Mesendoderm (in vitro differentiated cells): ENCODE data around the gene RALGAPB.
A peak's percentile ranks its signal among the peaks of the same experiment; 100 is the strongest.

Experiments used
- DNase-seq: peaks from one replicate; pipeline ENCODE4 v3.0.0; 2013
- H2AK5ac ChIP-seq: 2 replicates; pipeline ENCODE4 v1.6.1; 2013; ENCODE audit warnings: low read length, inconsistent platforms
- H2BK120ac ChIP-seq: 2 replicates; pipeline ENCODE4 v1.6.1; 2013; ENCODE audit warnings: low read depth, mild to moderate bottlenecking, low read length, moderate library complexity, mixed read lengths
- H2BK15ac ChIP-seq: replicated peaks from 2 replicates; pipeline ENCODE4 v1.6.1; 2013; ENCODE audit warnings: low read depth, mild to moderate bottlenecking, moderate library complexity
- H2BK5ac ChIP-seq: 2 replicates; pipeline ENCODE4 v1.6.1; 2013; ENCODE audit warnings: low read length, inconsistent platforms
- H3K18ac ChIP-seq: 2 replicates; pipeline ENCODE4 v1.6.1; 2013; ENCODE audit warnings: mild to moderate bottlenecking, low read length, mixed read lengths
- H3K23ac ChIP-seq: one replicate; pipeline ENCODE4 v1.6.1; 2013; ENCODE audit warnings: low read length
- H3K27ac ChIP-seq: 2 replicates; pipeline ENCODE4 v1.5.1; 2013; ENCODE audit warnings: low read depth, mild to moderate bottlenecking, inconsistent platforms, low read length, moderate library complexity
- H3K27me3 ChIP-seq: 2 replicates; pipeline ENCODE4 v1.6.1; 2013; ENCODE audit warnings: low read length, control low read depth, mild to moderate bottlenecking, inconsistent platforms; ENCODE audit not compliant: insufficient read depth, poor library complexity
- H3K36me3 ChIP-seq: 2 replicates; pipeline ENCODE4 v1.6.1; 2013; ENCODE audit warnings: low read length, inconsistent platforms; ENCODE audit not compliant: control insufficient read depth, insufficient read depth
- H3K4ac ChIP-seq: one replicate; pipeline ENCODE4 v1.6.1; 2013; ENCODE audit warnings: low read depth, mild to moderate bottlenecking, low read length, moderate library complexity
- H3K4me1 ChIP-seq: 2 replicates; pipeline ENCODE4 v1.6.1; 2013; ENCODE audit warnings: low read depth, low read length, inconsistent platforms; ENCODE audit not compliant: control insufficient read depth
- H3K4me2 ChIP-seq: 2 replicates; pipeline ENCODE4 v1.6.1; 2013; ENCODE audit warnings: low read length
- H3K4me3 ChIP-seq: 2 replicates; pipeline ENCODE4 v1.5.1; 2013; ENCODE audit warnings: mild to moderate bottlenecking, low read length
- H3K56ac ChIP-seq: one replicate; pipeline ENCODE4 v1.6.1; 2013; ENCODE audit warnings: low read length
- H3K79me1 ChIP-seq: 2 replicates; pipeline ENCODE4 v1.6.1; 2013; ENCODE audit warnings: low read length, inconsistent platforms
- H3K79me2 ChIP-seq: 2 replicates; pipeline ENCODE4 v1.6.1; 2013; ENCODE audit warnings: mild to moderate bottlenecking, low read length; ENCODE audit not compliant: control insufficient read depth, insufficient read depth
- H3K9ac ChIP-seq: 2 replicates; pipeline ENCODE4 v1.6.1; 2013; ENCODE audit warnings: low read length, inconsistent platforms
- H4K5ac ChIP-seq: one replicate; pipeline ENCODE4 v1.6.1; 2013; ENCODE audit warnings: low read length
- H4K8ac ChIP-seq: one replicate; pipeline ENCODE4 v1.6.1; 2013; ENCODE audit warnings: low read depth, mild to moderate bottlenecking, control low read depth, low read length, moderate library complexity
- WGBS: extraction: QIAGEN DNeasy Blood & Tissue Kit; methylation state at CpG from one replicate; pipeline ENCODE4 v1.1.7; 2013; ENCODE audit warnings: low lambda C conversion rate, missing lambda C conversion rate; ENCODE audit not compliant: insufficient coverage; ENCODE audit errors: extremely low coverage; 5-methylcytosine and 5-hydroxymethylcytosine counted together

The RALGAPB gene

DNA sequence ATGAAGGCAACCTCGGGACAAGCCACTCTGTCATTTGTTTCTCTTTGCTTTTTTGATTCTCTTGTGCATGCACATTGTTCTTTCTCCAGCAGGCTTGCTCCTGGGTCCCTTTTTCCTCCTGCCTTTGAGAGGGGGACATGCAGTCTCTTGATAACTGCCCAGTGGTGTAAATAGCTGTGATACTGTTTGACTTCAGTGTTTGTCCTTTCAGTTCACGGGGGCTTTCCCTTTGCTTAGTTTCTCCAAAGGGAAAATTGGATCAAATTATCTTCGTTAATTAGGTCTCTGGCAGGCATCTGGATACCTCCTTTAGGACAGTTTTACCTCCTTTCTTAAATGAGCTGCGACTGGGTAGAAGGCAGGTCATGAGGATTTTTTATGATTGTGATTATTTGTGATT is 41.5 kb downstream of the RALGAPB start:
- Histone ChIP-seq H3K4ac (no peak overlapping the region), H3K56ac (no peak overlapping the region), H3K4me2 (no peak overlapping the region), H3K4me1 (no peaks in the 10 kb centered on the region), H2BK5ac (no peak overlapping the region), H4K5ac (no peak overlapping the region), H3K9ac (no peak overlapping the region), H3K36me3 (peaks cover 3% of the 10 kb centered on the region), H3K79me1 (no peaks in the 10 kb centered on the region), H3K27me3 (no peaks in the 10 kb centered on the region), H2AK5ac (no peak overlapping the region), H2BK120ac (no peak overlapping the region), H3K18ac (no peak overlapping the region), H4K8ac (no peak overlapping the region), H3K79me2 (no peaks in the 10 kb centered on the region), H3K23ac (no peak overlapping the region), H3K4me3 (no peak overlapping the region), H3K27ac (no peak overlapping the region), H2BK15ac (no peak overlapping the region)
- no peak for DNase-seq
- no CpG with 5 or more reads among the region's 4 CpGs for WGBS

DNA sequence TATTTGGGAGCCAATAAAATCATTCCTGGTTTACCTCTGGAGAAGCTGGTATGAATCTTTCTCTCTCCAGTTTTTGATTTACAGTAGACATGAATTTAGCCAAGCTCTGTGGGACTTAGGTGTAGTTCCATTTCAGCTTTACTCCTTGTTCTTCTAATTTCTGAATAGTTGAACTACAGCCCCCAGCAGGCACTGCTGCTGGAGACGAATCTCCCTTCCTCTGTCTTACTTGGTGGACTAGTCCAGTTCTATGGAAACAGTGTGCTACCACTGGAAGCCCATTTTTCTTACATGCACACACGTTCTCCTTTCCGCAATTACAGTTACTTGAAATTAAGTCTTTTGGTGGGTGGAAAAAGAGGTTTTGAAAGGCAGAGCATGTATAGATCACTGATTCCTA is 42.3 kb downstream of the RALGAPB start:
- no CpG with 5 or more reads among the region's 3 CpGs for WGBS
- no peak for DNase-seq
- no peak overlapping the region for H2BK5ac ChIP-seq
- H3K27ac ChIP-seq: no peak overlapping the region
- no peak overlapping the region for H2AK5ac ChIP-seq
- H2BK15ac ChIP-seq: no peak overlapping the region
- H3K27me3 ChIP-seq: no peaks in the 10 kb centered on the region
- no peak overlapping the region for H3K9ac ChIP-seq
- no peak overlapping the region for H4K5ac ChIP-seq
- H3K4me2 ChIP-seq: no peak overlapping the region
- no peaks in the 10 kb centered on the region for H3K4me1 ChIP-seq
- no peak overlapping the region for H3K56ac ChIP-seq
- H3K36me3 ChIP-seq: peaks cover 2% of the 10 kb centered on the region
- no peak overlapping the region for H2BK120ac ChIP-seq
- no peaks in the 10 kb centered on the region for H3K79me2 ChIP-seq
- no peak overlapping the region for H3K18ac ChIP-seq
- no peak overlapping the region for H4K8ac ChIP-seq
- no peaks in the 10 kb centered on the region for H3K79me1 ChIP-seq
- H3K4ac ChIP-seq: no peak overlapping the region
- H3K4me3 ChIP-seq: no peak overlapping the region
- no peak overlapping the region for H3K23ac ChIP-seq

DNA sequence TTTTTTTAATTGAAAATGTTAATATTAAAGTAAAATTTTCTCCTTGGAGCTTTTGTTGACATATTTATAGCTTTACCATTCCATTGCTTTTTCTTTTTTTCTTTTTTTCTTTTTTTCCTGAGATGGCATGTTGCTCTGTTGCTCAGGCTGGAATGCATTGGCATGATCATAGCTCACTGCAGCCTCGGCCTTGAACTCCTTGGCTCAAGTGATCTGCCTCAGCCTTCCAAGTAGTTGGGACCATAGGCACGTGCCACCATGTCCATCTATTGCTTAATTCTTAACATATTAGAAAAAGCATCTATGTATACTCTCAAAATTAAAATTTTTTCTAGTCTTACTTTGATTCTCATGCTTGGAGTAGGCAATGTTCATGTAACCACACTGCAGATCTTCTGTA is 43.0 kb downstream of the RALGAPB start:
- no peak overlapping the region for H3K27ac ChIP-seq
- no peak for DNase-seq
- H2BK5ac ChIP-seq: no peak overlapping the region
- H3K4me2 ChIP-seq: no peak overlapping the region
- no peaks in the 10 kb centered on the region for H3K4me1 ChIP-seq
- H3K56ac ChIP-seq: no peak overlapping the region
- H2BK15ac ChIP-seq: no peak overlapping the region
- H2AK5ac ChIP-seq: no peak overlapping the region
- H3K27me3 ChIP-seq: no peaks in the 10 kb centered on the region
- no peak overlapping the region for H3K9ac ChIP-seq
- H3K79me1 ChIP-seq: no peaks in the 10 kb centered on the region
- WGBS: no CpG with 5 or more reads among the region's 2 CpGs
- no peak overlapping the region for H3K4ac ChIP-seq
- H4K8ac ChIP-seq: no peak overlapping the region
- no peak overlapping the region for H4K5ac ChIP-seq
- no peaks in the 10 kb centered on the region for H3K79me2 ChIP-seq
- H3K36me3 ChIP-seq: peaks cover 2% of the 10 kb centered on the region
- H2BK120ac ChIP-seq: no peak overlapping the region
- H3K23ac ChIP-seq: no peak overlapping the region
- no peak overlapping the region for H3K18ac ChIP-seq
- H3K4me3 ChIP-seq: no peak overlapping the region

DNA sequence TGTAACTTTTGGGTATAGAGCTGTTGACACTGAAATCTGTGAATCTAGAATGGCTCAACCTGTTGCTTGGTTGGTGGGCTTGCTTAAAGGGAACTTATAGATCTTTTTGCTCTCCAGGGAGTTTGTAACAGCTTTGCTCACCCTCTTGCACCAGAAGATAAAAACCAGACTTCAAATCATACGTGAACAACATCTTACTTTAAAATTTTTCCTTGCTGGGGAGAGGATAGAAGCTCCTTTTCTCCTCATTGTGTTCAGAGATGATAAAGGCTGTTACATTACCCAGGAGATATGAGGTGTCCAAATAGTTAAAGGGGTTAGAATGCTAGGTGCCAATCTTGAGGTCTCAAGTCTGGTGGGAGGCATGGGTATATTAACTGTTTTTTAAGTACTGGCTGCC is 46.8 kb downstream of the RALGAPB start:
- Histone ChIP-seq H3K79me1 (no peaks in the 10 kb centered on the region), H3K56ac (no peak overlapping the region), H3K27ac (no peak overlapping the region), H3K4me1 (no peaks in the 10 kb centered on the region), H3K4ac (no peak overlapping the region), H3K27me3 (no peaks in the 10 kb centered on the region), H4K8ac (no peak overlapping the region), H3K4me3 (no peak overlapping the region), H3K36me3 (peaks cover 2% of the 10 kb centered on the region), H3K23ac (no peak overlapping the region), H3K9ac (no peak overlapping the region), H3K79me2 (no peaks in the 10 kb centered on the region), H2BK15ac (no peak overlapping the region), H2BK5ac (no peak overlapping the region), H3K4me2 (no peak overlapping the region), H4K5ac (no peak overlapping the region), H3K18ac (no peak overlapping the region), H2BK120ac (no peak overlapping the region), H2AK5ac (no peak overlapping the region)
- no peak for DNase-seq
- WGBS: no CpG with 5 or more reads among the region's 1 CpG

DNA sequence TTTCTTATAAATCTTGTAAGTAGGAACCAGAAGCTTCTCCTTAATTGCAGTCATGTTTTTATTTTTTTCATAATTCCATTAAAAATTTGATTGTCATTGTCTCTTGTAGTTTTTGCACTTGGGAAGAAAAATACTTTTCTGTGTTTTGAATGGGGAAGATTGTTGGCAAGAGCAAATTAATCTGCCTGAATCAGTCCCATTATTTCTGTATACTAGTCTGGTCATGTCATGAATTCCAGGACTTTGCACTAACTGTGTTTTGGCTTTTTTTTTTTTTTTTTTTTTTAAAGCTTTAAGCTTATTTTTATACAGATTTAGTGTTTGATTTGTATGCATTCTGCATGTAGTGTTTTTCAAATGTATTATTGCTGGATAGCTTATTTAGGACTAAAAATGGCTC is 47.6 kb downstream of the RALGAPB start:
- Histone ChIP-seq H2AK5ac (no peak overlapping the region), H3K23ac (no peak overlapping the region), H3K27ac (no peak overlapping the region), H2BK5ac (no peak overlapping the region), H3K4ac (no peak overlapping the region), H3K4me2 (no peak overlapping the region), H3K9ac (no peak overlapping the region), H4K8ac (no peak overlapping the region), H2BK120ac (no peak overlapping the region), H2BK15ac (no peak overlapping the region), H3K36me3 (peaks cover 2% of the 10 kb centered on the region), H3K79me1 (no peaks in the 10 kb centered on the region), H4K5ac (no peak overlapping the region), H3K56ac (no peak overlapping the region), H3K4me3 (no peak overlapping the region), H3K4me1 (no peaks in the 10 kb centered on the region), H3K79me2 (no peaks in the 10 kb centered on the region), H3K27me3 (no peaks in the 10 kb centered on the region), H3K18ac (no peak overlapping the region)
- no peak for DNase-seq

DNA sequence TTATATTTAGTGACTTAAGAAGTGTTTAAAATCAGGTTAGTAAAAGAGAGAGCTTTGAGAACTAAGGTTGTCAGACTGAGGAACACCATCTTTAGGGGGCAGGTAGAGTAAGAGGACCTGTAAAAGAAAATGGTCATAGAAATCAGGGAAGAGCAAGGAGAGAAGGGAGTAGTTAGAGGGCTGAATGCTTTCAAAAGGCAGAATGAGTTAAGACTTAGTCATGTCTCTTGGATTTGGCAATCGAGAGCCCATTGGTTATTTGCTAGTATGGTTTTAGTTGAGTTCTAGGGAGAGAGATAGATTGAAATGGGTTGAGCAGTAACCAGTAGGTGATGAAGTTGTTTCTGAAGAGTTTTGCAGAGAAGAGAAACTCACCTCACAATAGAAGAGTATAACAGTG is 51.1 kb downstream of the RALGAPB start:
- WGBS: no CpG with 5 or more reads among the region's 1 CpG
- no peak overlapping the region for H3K4me2 ChIP-seq
- H3K4me3 ChIP-seq: no peak overlapping the region
- DNase-seq: peak; percentile 10
- no peak overlapping the region for H3K56ac ChIP-seq
- H3K23ac ChIP-seq: no peak overlapping the region
- no peaks in the 10 kb centered on the region for H3K27me3 ChIP-seq
- no peak overlapping the region for H4K8ac ChIP-seq
- no peak overlapping the region for H3K27ac ChIP-seq
- no peak overlapping the region for H4K5ac ChIP-seq
- H2AK5ac ChIP-seq: no peak overlapping the region
- no peak overlapping the region for H3K4ac ChIP-seq
- H3K79me2 ChIP-seq: no peaks in the 10 kb centered on the region
- H3K79me1 ChIP-seq: no peaks in the 10 kb centered on the region
- no peak overlapping the region for H2BK5ac ChIP-seq
- H3K9ac ChIP-seq: no peak overlapping the region
- H2BK15ac ChIP-seq: no peak overlapping the region
- H3K4me1 ChIP-seq: no peaks in the 10 kb centered on the region
- no peak overlapping the region for H2BK120ac ChIP-seq
- H3K18ac ChIP-seq: no peak overlapping the region
- H3K36me3 ChIP-seq: no peaks in the 10 kb centered on the region
